ENCODE results near the gene TRAPPC12. TPM values are rescaled to one million over a fixed set of nuclear protein-coding genes. Genes with fewer than 3 reads are reported as not detected.

The TRAPPC12 gene
- total RNA-seq, 2 experiments from 2014 or later = 49.8 to 64.0 TPM

GRCh38 chr2:3488061-3488531, 108.6 kb downstream of the TRAPPC12 start:
- ATAC-seq (ENCODE audit: poor library complexity) (no peak), DNase-seq (no peak)
- ChIA-PET CTCF (no interaction called here), POLR2A (no interaction called here)
- Mint-ChIP-seq H3K4me3 (no peak overlapping the region), H3K36me3 (ENCODE audit: low read depth) (peaks cover 3% of the 10 kb centered on the region), H3K9me3 (no peaks in the 10 kb centered on the region), H3K27me3 (no peaks in the 10 kb centered on the region), H3K4me1 (ENCODE audit: low read depth) (no peaks in the 10 kb centered on the region), H3K27ac (no peak overlapping the region)
- H3K27me3 ChIP-seq (ENCODE audit: control insufficient read depth in 1 of 2, insufficient read depth in 2 of 2, low read length in 2 of 2) = no peaks in the 10 kb centered on the region
- H3K9me3 ChIP-seq (ENCODE audit: control insufficient read depth in 1 of 2, insufficient read depth in 1 of 2, low read length in 2 of 2) = peaks cover 0 to 21% of the 10 kb centered on the region in 2 experiments
- no peak overlapping the region for H3K4me3 ChIP-seq (ENCODE audit: low read length)
- TF ChIP-seq CTCF (IDR thresholded peaks at IDR 0.05) = no peak
- peaks cover 4% of the 10 kb centered on the region for H3K36me3 ChIP-seq (ENCODE audit: insufficient read depth, low read length)
- no peak overlapping the region for H3K27ac ChIP-seq (ENCODE audit: low read depth in 1 of 2, low read length in 2 of 2)
- intact Hi-C loops (cut with DNase I, micrococcal nuclease) = no loop called here
- no peaks in the 10 kb centered on the region for H3K4me1 ChIP-seq (ENCODE audit: insufficient read depth, low read length)

GRCh38 chr2:3488855-3489763, 109.6 kb downstream of the TRAPPC12 start:
- ATAC-seq (ENCODE audit: poor library complexity) (no peak), DNase-seq (no peak)
- Mint-ChIP-seq H3K36me3 (ENCODE audit: low read depth) (peaks cover 3% of the 10 kb centered on the region), H3K27ac (no peak overlapping the region), H3K9me3 (no peaks in the 10 kb centered on the region), H3K4me3 (no peak overlapping the region), H3K27me3 (no peaks in the 10 kb centered on the region), H3K4me1 (ENCODE audit: low read depth) (no peaks in the 10 kb centered on the region)
- POLR2A ChIA-PET = no interaction called here
- Histone ChIP-seq H3K4me3 (ENCODE audit: low read length) (no peak overlapping the region), H3K9me3 (ENCODE audit: control insufficient read depth in 1 of 2, insufficient read depth in 1 of 2, low read length in 2 of 2) (peaks cover 0 to 21% of the 10 kb centered on the region in 2 experiments), H3K4me1 (ENCODE audit: insufficient read depth, low read length) (no peaks in the 10 kb centered on the region), H3K36me3 (ENCODE audit: insufficient read depth, low read length) (peaks cover under 1% of the 10 kb centered on the region), H3K27me3 (ENCODE audit: control insufficient read depth in 1 of 2, insufficient read depth in 2 of 2, low read length in 2 of 2) (no peaks in the 10 kb centered on the region), H3K27ac (ENCODE audit: low read depth in 1 of 2, low read length in 2 of 2) (no peak overlapping the region)
- CTCF ChIA-PET = no interaction called here
- TF ChIP-seq CTCF (IDR thresholded peaks at IDR 0.05) = no peak
- intact Hi-C loops (cut with DNase I, micrococcal nuclease) = no loop called here

GRCh38 chr2:3489764-3490115, 110.2 kb downstream of the TRAPPC12 start:
- ATAC-seq (ENCODE audit: poor library complexity) (no peak), DNase-seq (no peak)
- ChIA-PET POLR2A (no interaction called here), CTCF (no interaction called here)
- peaks cover 3% of the 10 kb centered on the region for H3K36me3 Mint-ChIP-seq (ENCODE audit: low read depth)
- Histone ChIP-seq H3K9me3 (ENCODE audit: control insufficient read depth in 1 of 2, insufficient read depth in 1 of 2, low read length in 2 of 2) (peaks cover 0 to 21% of the 10 kb centered on the region in 2 experiments), H3K27ac (ENCODE audit: low read depth in 1 of 2, low read length in 2 of 2) (no peak overlapping the region), H3K27me3 (ENCODE audit: control insufficient read depth in 1 of 2, insufficient read depth in 2 of 2, low read length in 2 of 2) (no peaks in the 10 kb centered on the region), H3K4me1 (ENCODE audit: insufficient read depth, low read length) (no peaks in the 10 kb centered on the region), H3K36me3 (ENCODE audit: insufficient read depth, low read length) (no peaks in the 10 kb centered on the region), H3K4me3 (ENCODE audit: low read length) (no peak overlapping the region)
- no peaks in the 10 kb centered on the region for H3K27me3 Mint-ChIP-seq
- no peaks in the 10 kb centered on the region for H3K9me3 Mint-ChIP-seq
- no peak overlapping the region for H3K27ac Mint-ChIP-seq
- intact Hi-C loops (cut with DNase I, micrococcal nuclease) = no loop called here
- H3K4me1 Mint-ChIP-seq (ENCODE audit: low read depth) = no peaks in the 10 kb centered on the region
- no peak overlapping the region for H3K4me3 Mint-ChIP-seq
- TF ChIP-seq CTCF (IDR thresholded peaks at IDR 0.05) = no peak

Data from CD4-positive, alpha-beta T cell (primary cell).